HepG2 (cell line): ENCODE measurements around the gene DHX16. TPM values are rescaled to one million over a fixed set of nuclear protein-coding genes. Genes with fewer than 3 reads are reported as not detected.
A peak's percentile ranks its signal among the peaks of the same experiment; 100 is the strongest.
"Not testable (repeated sequence)": the region's sequence is repeated elsewhere in the genome, so short reads cannot be mapped to it uniquely, and the experiment has no call there.

Experiments used
- ATF2 ChIP-seq: sonication (generic); formaldehyde crosslinking; IDR thresholded peaks from 2 replicates; pipeline ENCODE4 v1.4.0; 2020; ENCODE audit warnings: missing genetic modification reagents
- ATF4 ChIP-seq, 2 experiments: fragments of 450-650 bp in 1 of 2; sonication (generic) in 1 of 2; formaldehyde crosslinking; IDR thresholded peaks; 2 replicates each; pipeline versions ENCODE4 v1.5.0 to v1.8.0; 2020 to 2022; ENCODE audit warnings: mild to moderate bottlenecking in 1 of 2, missing genetic modification reagents in 1 of 2
- CREB1 ChIP-seq, 2 experiments: fragments of 450-650 bp in 1 of 2; IDR thresholded peaks; 2 replicates each; pipeline ENCODE4 v1.6.1; 2016 to 2017; ENCODE audit warnings: control low read depth in 1 of 2, mild to moderate bottlenecking in 1 of 2, missing compliant biosample characterization in 1 of 2, missing genetic modification characterization in 1 of 2
- ELF3 ChIP-seq: IDR thresholded peaks from 2 replicates; pipeline ENCODE4 v1.6.1; 2016; ENCODE audit warnings: missing genetic modification reagents, missing compliant biosample characterization
- ETV5 ChIP-seq: IDR thresholded peaks from 2 replicates; pipeline ENCODE4 v1.6.1; 2018; ENCODE audit warnings: missing biosample characterization, missing genetic modification reagents, inconsistent platforms, borderline replicate concordance
- FOSL2 ChIP-seq: sonication (generic); formaldehyde crosslinking; IDR thresholded peaks from 2 replicates; pipeline ENCODE4 v1.4.0; 2020; ENCODE audit warnings: missing genetic modification reagents
- HMGXB3 ChIP-seq: sonication (generic); formaldehyde crosslinking; IDR thresholded peaks from 2 replicates; pipeline ENCODE4 v1.4.0; 2020; ENCODE audit warnings: missing genetic modification reagents, borderline replicate concordance
- NR2C2 ChIP-seq: sonication (generic); formaldehyde crosslinking; IDR thresholded peaks from 2 replicates; pipeline ENCODE4 v1.4.0; 2020; ENCODE audit warnings: missing genetic modification reagents, mild to moderate bottlenecking, moderate library complexity, borderline replicate concordance
- RARA ChIP-seq: IDR thresholded peaks from 2 replicates; pipeline ENCODE4 v1.6.1; 2016; ENCODE audit warnings: missing genetic modification reagents, missing compliant biosample characterization
- SAP130 ChIP-seq: IDR thresholded peaks from 2 replicates; pipeline ENCODE4 v1.6.1; 2016; ENCODE audit warnings: low read depth
- THRA ChIP-seq: sonication (generic); formaldehyde crosslinking; IDR thresholded peaks from 2 replicates; pipeline ENCODE4 v1.4.0; 2020; ENCODE audit warnings: missing genetic modification reagents, borderline replicate concordance
- ZHX2 ChIP-seq, 2 experiments: sonication (generic) in 1 of 2; formaldehyde crosslinking in 1 of 2; IDR thresholded peaks; 2 replicates each; pipeline versions ENCODE4 v1.6.1 to v1.9.0; 2014 to 2022; ENCODE audit warnings: antibody characterized with exemption in 1 of 2, borderline replicate concordance in 1 of 2, inconsistent platforms in 1 of 2, low read depth in 1 of 2, missing genetic modification reagents in 1 of 2
- ZNF263 ChIP-seq: sonication (generic); formaldehyde crosslinking; IDR thresholded peaks from 2 replicates; pipeline ENCODE4 v1.4.0; 2020; ENCODE audit warnings: missing genetic modification reagents
- polyA plus RNA-seq, 8 experiments: library from polyadenylated mRNA; depleted of rRNA in 3 of 8; stranded (reverse) in 7 of 8; unstranded in 1 of 8; fragments of >200 nt; fragmentation: Illumina TruSeq in 4 of 8; extraction: Trizol in 4 of 8; gene quantifications; 2 replicates each; pipeline versions ENCODE4 v1.2.1 to v1.2.3, GENCODE V29; 2011 to 2016; ENCODE audit warnings: low read depth in 4 of 8, missing spikeins in 1 of 8, mixed read lengths in 1 of 8; ENCODE audit not compliant: insufficient read depth in 1 of 8
- total RNA-seq, 5 experiments: library from RNA; depleted of rRNA; stranded (reverse); fragments of >200 nt; fragmentation: Illumina TruSeq; extraction: Trizol; gene quantifications; 2 replicates each; pipeline ENCODE4 v1.2.3, GENCODE V29; 2016; ENCODE audit warnings: low read depth in 1 of 5

DHX16 gene
- total and polyA plus RNA-seq, 2 of the 13 experiments (the other 11 are each of a cell fraction or from before 2014, with no cell fraction given): 57.0 to 58.5 TPM

- TF ChIP-seq ZHX2 (IDR thresholded peaks at IDR 0.05; ENCODE audit: low read depth) (0 out of 2 replicates have a peak, but pooled peaks have one; percentile 33), ATF2 (CRISPR knock-in tag) (peak; percentile 55; the same call in 1 of the 2 replicates), ELF3 (CRISPR knock-in tag) (0 out of 2 replicates have a peak, but pooled peaks have one; percentile 30), ATF4 (CRISPR knock-in tag; IDR thresholded peaks at IDR 0.05) (0 out of 4 replicates have a peak, but pooled peaks of 1 of the 2 experiments have one; percentile 43), ETV5 (peak; percentile 54; the same call in 1 of the 2 replicates), FOSL2 (CRISPR knock-in tag) (peak; percentile 93), ZNF263 (CRISPR knock-in tag) (peak; percentile 81; the same call in 1 of the 2 replicates), HMGXB3 (0 out of 2 replicates have a peak, but pooled peaks have one; percentile 18), SAP130 (peak; percentile 72), RARA (CRISPR knock-in tag) (peak; percentile 45; the same call in 1 of the 2 replicates), NR2C2 (CRISPR knock-in tag) (peak; percentile 37; the same call in 1 of the 2 replicates), THRA (CRISPR knock-in tag) (0 out of 2 replicates have a peak, but pooled peaks have one; percentile 15), CREB1 (IDR thresholded peaks at IDR 0.05) (peak; percentile 83), CREB1 (CRISPR knock-in tag; IDR thresholded peaks at IDR 0.05) (peak; percentile 67; the same call in 1 of the 2 replicates)
- not testable (repeated sequence) for TF ChIP-seq ZHX2 (CRISPR knock-in tag; IDR thresholded peaks at IDR 0.05; ENCODE audit: borderline replicate concordance)
Observed at GRCh38 chr6:30666300-30666699, 6.5 kb downstream of the DHX16 start (continued).
